IMR-90 (cell line): Measurements from ENCODE around the gene LDLRAD3. TPM values are rescaled to one million over a fixed set of nuclear protein-coding genes. Genes with fewer than 3 reads are reported as not detected.

Experiments used
- ATAC-seq: fragments of 200-7000 bp; cut with Tn5 transposase; 2 replicates; pipeline ENCODE4 v1.9.1; 2020; ENCODE audit warnings: low read depth, mild to moderate bottlenecking, moderate library complexity
- BruUV-seq: library from RNA; stranded (reverse); fragments of 400-500 nt; replicated peaks from 2 replicates; lab custom pipeline; 2021; lab: Mats Ljungman, UMichigan
- CTCF ChIA-PET: fragments of 300-600 bp; formaldehyde crosslinking; extraction: SDS; loops from one replicate; lab custom pipeline; 2021; ENCODE audit warnings: antibody characterized with exemption; lab: Yijun Ruan, JAX
- POLR2A ChIA-PET: fragments of 300-600 bp; sonication (Branson Sonifier 250); formaldehyde crosslinking; loops from one replicate; lab custom pipeline; 2022; ENCODE audit warnings: antibody characterized with exemption; ENCODE audit not compliant: unreplicated experiment; lab: Charles Lee
- DNase-seq: peaks from one replicate; pipeline ENCODE4 v3.0.0; 2013
- H2AFZ ChIP-seq: replicated peaks from 2 replicates; pipeline ENCODE3; 2013; ENCODE audit warnings: low read length, mild to moderate bottlenecking; ENCODE audit not compliant: poor library complexity
- H2AK5ac ChIP-seq: 2 replicates; pipeline ENCODE4 v1.6.1; 2013; ENCODE audit warnings: low read depth, low read length, inconsistent platforms
- H2AK9ac ChIP-seq: replicated peaks from 2 replicates; pipeline ENCODE3; 2013; ENCODE audit warnings: mild to moderate bottlenecking, low read depth, low read length, moderate library complexity; ENCODE audit not compliant: poor library complexity
- H2BK120ac ChIP-seq: 2 replicates; pipeline ENCODE4 v1.6.1; 2013; ENCODE audit warnings: low read depth, low read length, inconsistent platforms
- H2BK15ac ChIP-seq: 3 replicates; pipeline ENCODE4 v1.6.1; 2013; ENCODE audit warnings: low read depth, low read length, inconsistent platforms
- H2BK20ac ChIP-seq: 2 replicates; pipeline ENCODE4 v1.6.1; 2013; ENCODE audit warnings: low read depth, mild to moderate bottlenecking, inconsistent platforms, low read length, moderate library complexity
- H2BK5ac ChIP-seq: 2 replicates; pipeline ENCODE4 v1.6.1; 2013; ENCODE audit warnings: mild to moderate bottlenecking, low read depth, low read length, inconsistent platforms; ENCODE audit not compliant: poor library complexity, severe bottlenecking
- H3K14ac ChIP-seq: replicated peaks from 2 replicates; pipeline ENCODE4 v1.6.1; 2013; ENCODE audit warnings: low read depth, low read length, inconsistent platforms
- H3K18ac ChIP-seq: 2 replicates; pipeline ENCODE4 v1.6.1; 2013; ENCODE audit warnings: low read depth, low read length, control low read depth
- H3K23ac ChIP-seq: 2 replicates; pipeline ENCODE4 v1.6.1; 2013; ENCODE audit warnings: low read depth, low read length, inconsistent platforms
- H3K27ac ChIP-seq: 2 replicates; pipeline ENCODE4 v1.5.1; 2013; ENCODE audit warnings: mild to moderate bottlenecking, control low read depth, low read length; ENCODE audit not compliant: insufficient read depth
- H3K27me3 ChIP-seq: 2 replicates; pipeline ENCODE4 v1.6.1; 2013; ENCODE audit warnings: low read length; ENCODE audit not compliant: control insufficient read depth, insufficient read depth
- H3K36me3 ChIP-seq: 2 replicates; pipeline ENCODE4 v1.6.1; 2013; ENCODE audit warnings: low read length, mixed read lengths; ENCODE audit not compliant: control insufficient read depth, insufficient read depth
- H3K4ac ChIP-seq: 2 replicates; pipeline ENCODE4 v1.6.1; 2013; ENCODE audit warnings: low read depth, low read length, inconsistent platforms
- H3K4me1 ChIP-seq: 2 replicates; pipeline ENCODE4 v1.6.1; 2013; ENCODE audit warnings: low read length, mixed read lengths; ENCODE audit not compliant: control insufficient read depth, insufficient read depth
- H3K4me2 ChIP-seq: 2 replicates; pipeline ENCODE4 v1.6.1; 2013; ENCODE audit warnings: low read depth, mild to moderate bottlenecking, control low read depth, low read length, moderate library complexity
- H3K4me3 ChIP-seq: 2 replicates; pipeline ENCODE4 v1.5.1; 2013; ENCODE audit warnings: low read depth, mild to moderate bottlenecking, control low read depth, low read length, moderate library complexity; ENCODE audit not compliant: insufficient read depth
- H3K56ac ChIP-seq: 2 replicates; pipeline ENCODE4 v1.6.1; 2013; ENCODE audit warnings: low read length, inconsistent platforms; ENCODE audit not compliant: insufficient read depth; ENCODE audit errors: extremely low read depth
- H3K79me1 ChIP-seq, 2 experiments: 2 replicates each; pipeline ENCODE4 v1.6.1; 2013; ENCODE audit warnings: low read length in 2 of 2, inconsistent platforms in 1 of 2, low read depth in 1 of 2
- H3K9ac ChIP-seq: 2 replicates; pipeline ENCODE4 v1.6.1; 2013; ENCODE audit warnings: low read depth, low read length, control low read depth
- H3K9me1 ChIP-seq: 2 replicates; pipeline ENCODE4 v1.6.1; 2013; ENCODE audit warnings: low read length, inconsistent platforms; ENCODE audit not compliant: insufficient read depth
- H3K9me3 ChIP-seq: 2 replicates; pipeline ENCODE4 v1.6.1; 2013; ENCODE audit warnings: low read length; ENCODE audit not compliant: control insufficient read depth, insufficient read depth
- H4K20me1 ChIP-seq: 2 replicates; pipeline ENCODE4 v1.6.1; 2013; ENCODE audit warnings: low read length, inconsistent platforms; ENCODE audit not compliant: insufficient read depth
- H4K5ac ChIP-seq: 2 replicates; pipeline ENCODE4 v1.6.1; 2013; ENCODE audit warnings: mild to moderate bottlenecking, low read depth, low read length, control low read depth
- H4K8ac ChIP-seq, 2 experiments: 2 replicates each; pipeline ENCODE4 v1.6.1; 2013; ENCODE audit warnings: low read depth in 2 of 2, low read length in 2 of 2, control low read depth in 1 of 2, inconsistent platforms in 1 of 2
- H4K91ac ChIP-seq: 2 replicates; pipeline ENCODE4 v1.6.1; 2013; ENCODE audit warnings: low read depth, low read length, inconsistent platforms; ENCODE audit not compliant: insufficient read depth
- CEBPB ChIP-seq: IDR thresholded peaks from 2 replicates; pipeline ENCODE4 v1.6.1; 2012; ENCODE audit warnings: low read depth, low read length, improper control_type of control experiment
- CTCF ChIP-seq: conservative IDR thresholded peaks from 2 replicates; pipeline ENCODE4 v1.5.1; 2012; ENCODE audit warnings: mild to moderate bottlenecking, low read depth, low read length, improper control_type of control experiment
- MAFK ChIP-seq: IDR thresholded peaks from 2 replicates; pipeline ENCODE4 v1.6.1; 2012; ENCODE audit warnings: low read depth, low read length, improper control_type of control experiment
- WGBS, 2 experiments: methylation state at CpG; one replicate each; pipeline versions ENCODE4 v1.1.5 to v1.1.7; 2013; ENCODE audit warnings: missing lambda C conversion rate in 2 of 2; ENCODE audit not compliant: insufficient read length in 1 of 2; ENCODE audit errors: extremely low coverage in 2 of 2; 5-methylcytosine and 5-hydroxymethylcytosine counted together
- dilution Hi-C: fragments of 300-500 bp; cut with HindIII; formaldehyde crosslinking; loops from one replicate; pipeline ENCODE4 v1.14.3; 2018; ENCODE audit warnings: low sequenced_read_pairs; ENCODE audit not compliant: unreplicated experiment
- in situ Hi-C: fragments of 300-500 bp; cut with MboI; formaldehyde crosslinking; loops from 3 replicates; pipeline ENCODE4 v1.14.3; 2019; ENCODE audit warnings: low sequenced_read_pairs, inconsistent platforms, mixed read lengths
- intact Hi-C: fragments of 100-400 bp; cut with micrococcal nuclease; formaldehyde crosslinking; loops from 2 replicates; pipeline ENCODE4 v1.10.0; 2022
- polyA plus RNA-seq, 3 experiments: library from polyadenylated mRNA; depleted of rRNA; stranded (reverse); fragments of >200 nt; gene quantifications; 2 replicates each; pipeline ENCODE4 v1.2.3, GENCODE V29; 2012; ENCODE audit warnings: low replicate concordance in 1 of 3
- total RNA-seq: library from RNA; depleted of rRNA; stranded (reverse); fragments of >200 nt; gene quantifications from 2 replicates; pipeline ENCODE4 v1.2.3, GENCODE V29; 2012

The LDLRAD3 gene
- total and polyA plus RNA-seq, 2 of the 4 experiments (the other 2 are of a cell fraction) = 2.7 to 6.4 TPM

GRCh38 chr11:36229091-36229705, 285.3 kb downstream of the LDLRAD3 start:
- H2AK5ac ChIP-seq = no peak overlapping the region
- CTCF ChIA-PET = no interaction called here
- H3K79me1 ChIP-seq = no peaks in the 10 kb centered on the region
- H2BK20ac ChIP-seq = no peak overlapping the region
- H3K14ac ChIP-seq = no peak overlapping the region
- no peak overlapping the region for H3K56ac ChIP-seq
- H3K36me3 ChIP-seq = no peaks in the 10 kb centered on the region
- H3K4me2 ChIP-seq = no peak overlapping the region
- ATAC-seq (no peak), DNase-seq (no peak)
- BruUV-seq = TSS peak; percentile 57
- H3K4me1 ChIP-seq = peaks cover 2% of the 10 kb centered on the region
- no peak overlapping the region for H4K5ac ChIP-seq
- no peak overlapping the region for H3K23ac ChIP-seq
- H3K4ac ChIP-seq = no peak overlapping the region
- POLR2A ChIA-PET = no interaction called here
- H3K18ac ChIP-seq = no peak overlapping the region
- no peak overlapping the region for H2AK9ac ChIP-seq
- H3K27me3 ChIP-seq = no peaks in the 10 kb centered on the region
- no peak overlapping the region for H3K9ac ChIP-seq
- H2BK120ac ChIP-seq = no peak overlapping the region
- WGBS, 2 experiments = 100% methylated on average over 1 of the region's 12 CpGs; no CpG with 5 or more reads in 1 of the 2 experiments
- no peak overlapping the region for H3K27ac ChIP-seq
- no peaks in the 10 kb centered on the region for H4K20me1 ChIP-seq
- intact Hi-C loops = no loop called here
- H3K9me3 ChIP-seq = no peaks in the 10 kb centered on the region
- no peak overlapping the region for H2AFZ ChIP-seq
- no peak overlapping the region for H4K8ac ChIP-seq
- TF ChIP-seq MAFK = no peak
- TF ChIP-seq CEBPB = no peak
- no peak for TF ChIP-seq CTCF
- H3K9me1 ChIP-seq = no peaks in the 10 kb centered on the region; the same call in 1 of the 2 replicates
- dilution Hi-C loops = no loop called here
- in situ Hi-C loops = no loop called here
- no peak overlapping the region for H2BK15ac ChIP-seq
- no peak overlapping the region for H3K4me3 ChIP-seq
- no peak overlapping the region for H2BK5ac ChIP-seq
- no peak overlapping the region for H4K91ac ChIP-seq
